ENCODE measurements around the gene PGAM2.
A peak's percentile ranks its signal among the peaks of the same experiment; 100 is the strongest.

PGAM2 gene

DNA sequence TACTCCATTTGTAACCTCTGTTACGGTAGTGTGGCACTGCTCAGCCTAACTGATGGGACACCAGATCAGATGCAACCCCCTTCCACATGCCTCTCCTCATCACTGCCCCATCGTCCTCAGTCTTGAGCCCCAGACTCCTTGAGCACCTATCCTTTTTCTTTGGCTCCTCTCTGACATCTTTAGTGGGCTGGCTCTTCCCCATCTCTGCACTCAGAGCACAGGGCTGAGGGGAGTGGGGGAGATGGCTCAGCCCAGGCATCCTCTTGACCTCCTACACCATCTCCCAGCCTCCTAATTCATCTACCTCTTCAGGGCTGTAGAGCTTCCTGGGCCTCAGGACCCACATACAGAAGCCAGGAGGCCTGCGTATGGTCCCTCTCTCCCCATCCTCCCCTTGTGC, 18.4 kb upstream of the PGAM2 start:
- DNase-seq (ENCODE audit: low read depth) = no peak

DNA sequence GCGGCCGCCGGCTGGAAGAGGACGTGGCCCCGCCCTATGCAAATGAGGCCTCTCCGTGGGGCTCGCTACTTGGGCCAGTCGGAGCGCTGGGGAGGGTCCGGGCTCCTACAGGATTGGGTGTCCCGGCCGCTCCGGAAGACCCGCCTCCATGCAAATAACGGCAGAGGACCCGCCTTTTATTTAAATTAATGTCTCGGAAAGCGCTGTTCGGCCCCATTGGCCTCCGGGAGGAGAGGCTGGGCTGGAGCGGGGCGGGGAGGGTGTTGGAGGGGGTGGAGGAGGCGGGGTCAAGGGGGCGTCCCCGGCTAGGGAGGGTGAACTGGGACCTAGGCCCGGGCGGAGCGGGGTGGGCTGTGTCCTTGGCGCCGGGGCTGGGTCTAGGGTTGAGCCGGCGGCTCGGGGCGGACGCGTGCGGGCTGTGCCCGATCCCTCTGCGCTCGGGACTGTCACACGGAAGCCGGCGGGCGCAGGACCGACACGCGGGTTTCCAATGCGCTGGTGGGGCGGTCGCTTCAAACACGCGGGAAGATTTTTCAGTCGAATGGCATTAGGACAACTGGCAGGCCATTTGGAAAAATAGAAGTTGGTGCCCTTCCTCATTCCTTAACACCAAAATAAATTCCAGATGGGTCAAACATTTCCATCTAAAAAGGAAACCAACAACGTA, 17.3 kb upstream of the PGAM2 start:
- peak; percentile 97 for DNase-seq (ENCODE audit: low read depth)

DNA sequence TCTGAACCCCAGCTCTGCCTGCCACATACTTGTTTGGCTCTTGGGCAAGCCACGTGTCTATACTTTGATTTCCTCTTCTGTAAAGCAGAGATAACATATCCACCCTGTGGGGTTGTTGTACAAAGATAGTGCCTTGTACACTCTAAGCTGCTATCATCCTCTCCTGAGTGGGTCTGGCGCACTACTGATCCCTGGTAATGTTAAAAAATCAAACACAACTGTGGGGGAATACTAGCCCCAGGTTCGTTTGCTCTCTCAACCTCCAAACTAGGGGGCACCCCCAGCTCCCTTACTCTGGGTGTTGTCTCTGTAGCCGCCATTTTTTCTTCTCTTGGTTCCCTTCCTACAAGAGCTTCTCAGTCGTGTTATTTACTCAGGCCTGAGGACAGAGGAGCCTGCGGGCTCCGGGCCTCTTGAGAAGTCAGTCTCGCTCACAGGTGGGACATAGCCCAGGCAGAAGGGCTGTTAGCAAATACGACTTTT, 15.9 kb upstream of the PGAM2 start:
- DNase-seq (ENCODE audit: low read depth) = no peak

DNA sequence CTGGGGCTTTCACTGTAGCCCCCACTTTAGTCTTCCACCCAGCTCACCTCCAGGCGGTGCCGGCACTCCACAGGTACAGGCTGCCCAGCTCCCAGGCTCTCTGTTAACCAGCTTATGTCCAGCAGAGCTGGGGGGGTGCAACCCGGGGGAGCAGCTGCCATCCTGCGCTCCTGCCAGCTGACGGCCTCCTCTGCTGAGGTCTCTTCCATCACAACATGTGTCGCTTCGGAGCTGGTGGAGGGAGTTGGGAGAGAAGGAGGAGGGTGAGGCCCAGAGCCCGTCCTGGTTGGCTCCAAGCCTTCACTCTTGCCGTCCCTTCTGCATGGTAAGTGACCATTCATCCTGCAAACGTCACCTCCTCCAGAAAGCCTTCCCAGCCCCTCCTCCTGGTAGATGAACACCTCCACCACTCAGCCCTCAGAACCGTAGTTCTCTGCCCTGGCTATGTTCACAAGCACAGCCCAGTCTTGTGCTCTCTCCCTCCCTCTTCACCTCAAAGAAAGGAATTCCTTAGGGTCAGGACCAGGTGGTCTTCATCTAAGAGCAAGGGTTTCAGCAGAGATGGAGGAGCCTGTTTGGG, 15.4 kb upstream of the PGAM2 start:
- no peak for DNase-seq (ENCODE audit: low read depth)

DNA sequence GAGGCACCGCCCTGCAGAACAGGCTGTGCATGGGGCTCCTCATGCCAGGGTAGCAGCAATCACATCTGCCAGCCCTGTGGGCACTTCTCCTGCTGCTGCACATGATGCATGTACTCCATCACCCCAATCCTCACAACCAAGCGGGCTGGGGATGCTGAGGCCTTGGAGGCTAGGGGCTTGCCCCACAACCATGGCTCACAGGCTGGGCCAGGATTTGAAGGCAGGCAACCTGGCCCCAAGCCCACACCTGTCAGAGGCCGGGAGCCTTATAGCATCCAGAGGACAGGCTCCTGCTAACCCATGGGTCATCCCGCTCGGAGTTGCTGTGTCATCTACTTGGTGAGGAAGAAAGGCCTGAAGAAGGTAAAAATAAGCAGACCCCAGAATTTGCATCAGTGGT, 14.8 kb upstream of the PGAM2 start:
- DNase-seq (ENCODE audit: low read depth) = no peak

DNA sequence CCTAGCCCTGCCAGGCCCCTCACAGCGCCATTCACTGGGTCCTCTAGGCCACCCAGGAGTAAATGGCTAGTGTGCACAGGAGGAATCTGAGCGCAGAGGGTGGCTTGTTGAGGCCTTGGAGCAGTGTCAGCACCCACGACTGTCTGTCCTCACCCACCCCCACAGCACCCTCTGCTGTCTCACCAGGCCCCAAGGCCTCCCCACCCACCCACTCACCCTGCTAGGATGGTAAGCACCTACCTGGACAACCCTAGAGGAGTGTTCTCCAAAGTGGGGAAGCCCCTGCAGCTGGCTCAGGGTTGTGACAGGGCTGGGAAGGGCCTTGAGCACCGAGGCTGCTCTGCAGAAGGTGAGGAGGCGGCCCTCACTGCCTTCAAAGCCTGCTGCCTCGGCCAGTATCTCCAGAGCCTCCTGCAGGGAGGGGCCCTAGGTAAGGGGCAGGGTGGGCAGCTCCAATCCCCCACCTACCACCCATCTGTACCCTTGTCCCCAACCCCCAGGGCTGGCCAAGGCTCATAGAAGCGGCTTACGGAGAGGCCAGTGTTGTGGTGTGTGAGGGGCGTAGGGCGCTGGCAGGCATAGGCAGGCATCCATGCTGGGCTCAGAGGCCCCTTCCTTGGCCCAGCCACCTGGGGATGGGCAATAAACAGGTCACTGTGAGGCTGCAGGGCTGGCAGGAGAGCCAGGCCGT, 14.1 kb upstream of the PGAM2 start:
- no peak for DNase-seq (ENCODE audit: low read depth)

DNA sequence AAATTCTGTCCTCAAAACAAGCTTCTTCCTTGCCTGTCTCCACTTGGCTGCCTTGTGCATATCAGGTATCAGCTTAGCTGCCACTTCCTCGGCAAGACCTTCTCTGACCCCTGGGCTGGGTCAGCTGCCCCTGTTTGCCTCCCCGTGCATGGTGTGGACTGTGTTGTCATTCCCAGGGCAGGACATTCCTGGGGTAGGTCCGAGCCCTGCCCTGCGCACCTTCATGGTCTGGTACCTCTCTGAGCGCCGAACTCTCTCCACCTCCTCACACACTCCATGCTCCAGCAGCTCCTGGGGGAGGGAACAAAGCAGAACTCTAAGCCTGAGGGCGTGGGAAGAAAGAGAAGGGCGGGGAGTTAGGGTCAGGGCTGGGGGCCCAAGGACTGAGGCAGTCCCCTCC, 13.2 kb upstream of the PGAM2 start:
- DNase-seq (ENCODE audit: low read depth) = no peak

DNA sequence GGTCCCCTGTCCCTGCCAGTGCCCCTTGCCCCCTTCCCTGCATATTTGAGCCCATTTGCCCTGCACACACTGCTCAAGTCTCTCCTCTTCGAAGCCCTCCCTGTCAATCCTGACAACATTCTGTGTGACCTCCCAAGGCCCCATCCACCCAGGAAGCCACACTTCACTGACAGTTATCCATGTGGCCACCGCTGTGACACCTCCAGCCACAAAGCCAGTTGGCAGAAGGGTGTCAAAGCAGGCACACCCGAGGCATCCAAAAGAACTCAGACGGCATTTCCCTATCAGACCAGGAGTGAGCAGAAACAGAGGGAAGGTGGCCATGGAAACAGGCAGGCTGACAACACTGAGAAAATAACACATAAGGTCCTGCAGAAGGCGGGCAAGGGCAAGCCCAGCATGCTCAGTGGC, 12.3 kb upstream of the PGAM2 start:
- no peak for DNase-seq (ENCODE audit: low read depth)

DNA sequence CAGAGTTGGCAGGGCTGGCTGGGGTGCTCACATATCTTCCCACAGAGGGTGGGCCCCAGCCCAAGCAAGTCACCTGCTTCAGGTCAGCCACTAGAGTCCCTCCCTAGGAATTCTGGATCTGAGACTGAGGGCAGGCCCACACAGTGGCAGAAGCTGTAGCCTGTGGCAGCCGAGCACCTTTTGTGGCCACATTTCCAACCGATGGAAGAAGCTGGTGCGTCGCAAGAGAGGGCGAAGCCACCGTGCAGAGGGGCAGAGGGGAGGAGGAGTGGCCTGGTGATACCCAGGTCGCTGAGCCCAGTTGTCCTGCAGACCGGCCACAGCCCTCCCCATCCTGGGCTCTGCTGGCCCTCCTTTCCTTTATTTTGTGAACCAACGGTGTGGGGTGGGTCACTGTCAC, 11.7 kb upstream of the PGAM2 start:
- no peak for DNase-seq (ENCODE audit: low read depth)

DNA sequence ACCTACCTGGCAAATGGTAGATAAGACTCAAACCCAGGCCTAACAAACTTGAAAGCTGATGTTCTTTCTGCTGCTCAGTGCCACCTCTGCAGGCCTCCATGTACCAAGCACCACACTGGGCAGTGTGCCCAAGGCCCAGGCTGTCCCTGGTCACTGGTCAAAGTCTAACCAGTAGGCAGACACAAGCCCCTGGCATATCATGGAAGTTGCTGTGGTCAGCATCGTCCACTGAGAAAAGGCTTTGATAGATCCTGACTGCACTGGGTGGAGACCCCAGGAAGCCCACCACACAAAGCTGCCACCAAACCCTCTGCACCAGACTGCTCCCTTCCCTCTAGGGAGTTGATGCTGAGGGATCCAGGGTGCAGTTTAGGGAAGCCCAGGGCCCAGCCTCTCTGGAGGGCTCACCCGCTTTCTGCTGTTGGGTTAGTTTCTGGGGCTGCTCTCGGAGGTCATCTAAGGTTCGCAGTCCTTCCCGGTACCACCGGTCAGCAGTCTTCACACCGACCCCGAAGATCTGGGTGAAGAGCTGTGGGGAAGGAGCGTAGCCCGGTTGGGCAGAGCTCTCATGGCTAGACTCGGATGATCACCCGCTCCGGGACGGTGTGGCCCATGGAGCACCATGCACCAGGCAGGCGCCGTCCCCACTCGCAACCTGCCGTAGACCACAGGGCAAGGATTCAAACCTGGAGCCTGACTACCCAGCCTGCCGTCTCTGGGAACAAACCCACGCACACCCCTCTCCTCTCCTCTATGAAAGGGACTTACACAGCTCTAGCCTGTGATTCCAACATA, 10.9 kb upstream of the PGAM2 start:
- no peak for DNase-seq (ENCODE audit: low read depth)

DNA sequence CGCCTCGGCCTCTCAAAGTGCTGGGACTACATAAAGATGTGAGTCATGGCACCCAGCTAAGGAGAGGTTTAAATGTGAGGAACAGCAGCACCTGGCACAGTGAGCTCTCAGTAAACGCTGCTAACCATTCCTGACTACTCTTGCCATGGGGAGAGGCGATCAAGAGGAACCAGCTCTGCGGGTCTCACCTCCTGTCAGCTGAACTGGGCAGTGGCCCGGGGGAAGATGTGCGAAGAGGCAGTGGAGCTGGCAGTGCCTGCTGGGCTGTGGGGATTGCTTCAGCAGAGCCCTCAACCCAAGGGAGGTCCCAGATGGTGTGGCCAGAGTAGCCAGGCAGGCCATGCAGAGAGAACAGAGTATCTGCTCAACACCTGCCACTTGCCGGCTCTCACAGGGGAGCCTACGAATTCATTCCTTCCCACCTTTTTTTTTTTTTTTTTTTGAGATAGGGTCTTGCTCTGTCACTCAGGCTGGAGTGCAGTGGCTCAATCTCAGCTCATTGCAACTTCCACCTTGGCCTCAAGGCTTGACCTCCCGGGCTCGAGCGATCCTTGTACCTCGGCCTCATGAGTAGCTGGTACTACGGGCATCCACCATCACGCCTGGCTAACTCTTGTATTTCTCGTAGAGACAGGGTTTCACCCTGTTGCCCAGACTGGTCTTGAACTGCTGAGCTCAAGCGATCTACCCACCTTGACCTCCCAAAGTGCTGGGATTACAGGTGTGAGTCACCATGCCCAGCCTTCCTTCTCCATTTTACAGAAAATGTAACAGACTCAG, 10.1 kb upstream of the PGAM2 start:
- no peak for DNase-seq (ENCODE audit: low read depth)

DNA sequence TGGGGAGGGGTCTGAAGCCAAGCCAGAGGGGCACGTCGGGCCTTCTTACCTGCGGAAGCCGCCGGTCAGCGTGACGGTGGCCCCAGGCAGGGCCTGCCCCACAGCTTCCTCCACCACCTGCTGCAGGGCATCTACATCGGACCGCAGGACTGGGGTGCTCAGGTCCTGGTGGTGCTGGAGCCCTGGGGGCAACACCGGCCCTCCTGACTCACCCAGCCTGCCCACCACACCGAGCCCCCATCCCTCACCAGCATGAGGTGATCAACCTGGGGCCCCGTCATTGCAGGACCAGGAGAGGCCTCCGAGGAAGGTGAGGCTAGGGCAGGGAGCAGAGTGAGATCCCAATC, 9.0 kb upstream of the PGAM2 start:
- DNase-seq (ENCODE audit: low read depth) = no peak

DNA sequence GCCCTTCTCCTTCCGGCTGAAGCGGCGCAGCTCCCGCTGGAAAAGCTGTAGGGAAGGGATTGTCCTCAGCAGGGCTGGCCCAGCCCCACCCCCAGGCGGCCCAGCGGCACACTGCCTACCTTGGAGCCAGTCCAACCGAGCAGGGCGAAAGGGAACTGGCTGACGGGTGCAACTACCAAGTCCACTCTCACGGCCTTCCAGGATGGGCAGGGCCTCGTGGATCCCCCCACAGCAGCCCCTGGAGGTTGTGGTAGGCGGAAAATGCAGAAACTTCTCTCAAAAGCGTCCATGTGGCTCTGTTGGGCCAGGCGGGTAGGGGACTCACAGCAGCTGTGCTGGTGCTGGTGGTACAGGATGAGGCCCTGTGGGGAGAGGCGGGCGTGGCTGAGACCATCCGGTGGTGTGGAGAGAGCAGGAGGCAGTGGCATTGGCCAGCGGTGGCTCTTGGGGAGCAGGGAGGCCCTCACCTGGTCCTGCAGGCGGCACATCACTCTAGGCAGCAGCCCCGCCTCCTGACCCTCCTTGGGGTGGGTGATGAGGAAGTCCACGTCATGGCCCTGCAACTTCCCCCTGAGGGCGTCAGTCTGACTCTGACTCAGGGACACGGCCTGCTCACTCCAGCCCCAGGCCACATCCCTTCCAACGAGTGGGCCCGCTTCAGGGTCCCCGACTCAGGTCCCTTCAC, 8.4 kb upstream of the PGAM2 start:
- DNase-seq (ENCODE audit: low read depth) = peak; percentile 67

DNA sequence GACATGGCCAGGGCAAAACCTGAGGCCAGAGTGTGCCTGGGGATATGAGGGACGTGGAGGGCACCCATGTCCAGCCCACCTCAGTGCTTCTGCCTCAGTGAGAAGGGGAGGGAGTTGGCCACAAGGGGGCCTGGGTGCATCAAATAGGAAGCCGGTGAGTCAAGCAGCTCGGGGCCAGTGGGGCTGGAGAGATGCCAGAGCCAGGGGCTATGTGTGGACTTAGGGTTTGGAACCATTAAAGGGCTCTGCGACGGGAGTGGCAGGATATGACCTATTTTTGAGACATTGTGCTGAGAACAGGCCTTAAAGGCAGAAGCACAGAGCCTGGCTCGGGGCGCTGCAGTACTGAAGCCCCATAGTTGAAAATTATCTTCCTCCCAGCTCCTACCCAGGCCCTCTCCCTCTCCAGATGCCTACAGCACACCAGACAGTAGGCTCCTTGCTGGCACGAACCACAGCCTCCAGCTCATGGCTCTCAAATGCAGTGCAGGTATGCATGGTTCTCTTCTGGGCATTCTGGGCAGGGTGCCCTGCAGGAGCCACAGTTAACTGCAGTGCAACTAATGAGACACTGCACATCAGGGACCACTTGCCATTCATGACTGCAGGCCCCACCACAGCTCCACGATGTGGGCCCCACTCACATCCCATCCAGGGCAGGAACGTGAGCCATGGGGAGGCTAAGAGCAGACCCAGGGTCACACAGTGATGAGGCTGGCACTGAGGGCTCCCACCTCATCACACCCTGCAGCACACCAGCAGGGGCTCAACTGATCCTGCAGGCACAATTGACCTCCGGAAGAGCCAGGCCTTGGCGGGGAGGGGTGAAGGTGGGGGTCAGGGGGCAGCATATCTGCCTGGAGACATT, 7.2 kb upstream of the PGAM2 start:
- DNase-seq (ENCODE audit: low read depth) = peak; percentile 22

DNA sequence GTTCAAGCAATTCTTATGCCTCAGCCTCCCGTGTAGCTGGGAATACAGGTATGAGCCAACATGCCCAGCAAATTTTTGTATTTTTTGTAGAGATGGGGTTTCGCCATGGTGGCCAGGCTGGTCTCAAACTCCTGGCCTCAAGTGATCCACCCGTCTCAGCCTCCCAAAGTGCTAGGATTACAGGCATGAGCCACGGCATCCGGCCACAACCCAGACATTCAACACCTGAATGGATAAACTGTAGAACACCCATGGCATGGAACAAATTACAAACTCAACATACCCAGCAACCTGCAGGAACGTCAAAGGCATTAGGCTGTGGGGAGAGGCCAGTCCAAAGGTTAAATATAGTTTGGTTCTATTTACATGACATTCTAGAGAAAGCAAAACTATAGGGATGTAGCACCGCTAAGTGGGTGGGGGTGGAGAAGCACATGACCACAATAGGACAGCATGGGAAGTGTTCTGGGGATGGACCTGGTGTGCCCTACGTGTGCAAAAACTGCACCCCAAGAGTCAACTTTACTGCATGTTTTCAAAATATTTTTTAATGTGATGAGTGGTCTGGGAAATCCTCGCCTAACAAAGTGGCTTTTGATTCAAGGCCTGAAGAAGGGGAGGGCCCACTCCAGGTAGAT, 6.5 kb upstream of the PGAM2 start:
- no peak for DNase-seq (ENCODE audit: low read depth)

DNA sequence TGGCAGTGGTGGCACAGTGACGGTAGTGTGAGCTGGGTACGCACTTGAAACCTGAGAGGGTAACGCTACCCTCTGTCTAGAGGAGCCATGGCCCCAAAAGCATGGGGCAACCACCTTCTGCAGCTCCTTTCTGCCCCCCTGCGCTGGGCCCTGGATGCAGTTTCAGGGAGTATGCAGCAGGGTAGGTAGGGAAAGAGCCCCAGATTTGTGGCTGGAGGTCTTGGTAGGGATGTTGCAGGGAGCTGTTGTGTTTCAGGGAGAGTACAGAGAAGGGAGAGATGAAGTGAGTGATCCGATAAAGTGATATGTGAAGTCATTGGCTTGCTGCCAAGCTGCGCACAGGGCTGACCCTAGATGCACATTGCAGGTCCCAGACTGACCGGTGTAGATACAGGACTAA, 2.7 kb upstream of the PGAM2 start:
- DNase-seq (ENCODE audit: low read depth) = no peak

DNA sequence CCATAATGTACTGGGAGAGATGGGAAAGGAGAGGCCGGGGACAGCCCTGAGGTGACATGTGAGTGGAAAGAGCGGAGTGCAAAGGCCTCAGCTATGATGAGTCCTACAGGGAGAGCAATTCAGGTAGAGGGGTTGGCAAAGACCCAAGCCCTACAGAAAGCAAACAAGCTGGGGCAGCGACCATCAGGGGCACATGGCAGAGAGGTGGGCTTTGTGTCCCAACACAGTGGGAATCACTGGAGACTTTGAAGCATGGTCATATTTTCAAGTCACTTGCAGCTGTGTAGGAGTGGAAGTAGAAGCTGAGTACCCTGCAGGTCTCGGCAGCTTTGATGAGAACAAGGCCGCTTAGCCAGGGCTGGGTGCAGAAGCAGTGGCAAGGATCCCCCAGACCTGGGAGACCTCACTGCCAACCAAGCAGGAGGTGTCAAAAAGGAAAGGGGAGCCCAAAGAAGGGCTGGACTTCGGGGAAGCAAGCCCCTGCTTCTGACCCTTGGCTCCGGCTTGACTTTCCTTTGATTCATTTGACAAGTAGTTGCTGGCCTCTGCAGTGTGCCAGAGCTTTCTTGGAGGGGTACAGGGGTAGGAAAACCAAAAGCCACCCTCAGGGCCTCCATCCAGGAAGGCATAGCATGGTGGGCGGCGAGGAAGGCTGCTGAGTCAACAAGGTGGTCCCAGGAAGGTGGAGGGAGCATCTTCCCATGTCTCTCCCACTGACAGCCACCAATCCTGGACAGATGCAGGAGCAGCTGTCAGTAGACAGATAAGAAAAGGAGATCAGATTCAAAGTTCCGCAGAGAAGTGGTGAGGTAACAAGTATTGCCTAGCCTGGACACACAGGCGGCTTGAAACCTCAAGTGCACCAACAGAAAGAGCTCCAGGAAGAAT, 1.9 kb upstream of the PGAM2 start:
- no peak for DNase-seq (ENCODE audit: low read depth)

DNA sequence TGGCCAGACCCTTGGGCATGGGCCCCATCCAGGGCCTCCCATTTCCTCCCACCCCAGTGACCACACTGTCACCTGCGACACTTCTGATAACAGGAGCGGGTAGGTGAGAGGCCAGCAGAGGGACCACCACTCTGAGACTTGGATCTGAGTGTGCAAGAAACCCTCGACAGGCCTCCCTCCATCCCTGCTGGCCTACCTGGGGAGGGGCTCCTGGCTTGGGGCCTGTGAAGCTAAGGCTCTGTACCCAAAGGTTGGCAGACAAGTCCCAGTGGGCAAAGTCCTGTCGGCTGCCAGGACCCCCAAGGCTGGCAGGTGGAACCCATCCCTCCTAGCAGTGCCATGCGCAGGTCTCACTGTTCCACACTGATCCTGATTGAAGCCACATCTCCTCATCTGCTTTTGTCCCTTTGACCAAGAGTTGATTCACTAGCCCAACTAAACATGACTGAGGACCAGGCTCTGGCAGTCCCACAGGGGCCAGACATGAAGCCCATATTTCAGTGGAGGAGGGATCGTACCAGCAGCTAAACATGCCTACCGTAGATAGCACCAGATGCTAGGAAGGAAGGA, 1.2 kb upstream of the PGAM2 start:
- DNase-seq (ENCODE audit: low read depth) = no peak

DNA sequence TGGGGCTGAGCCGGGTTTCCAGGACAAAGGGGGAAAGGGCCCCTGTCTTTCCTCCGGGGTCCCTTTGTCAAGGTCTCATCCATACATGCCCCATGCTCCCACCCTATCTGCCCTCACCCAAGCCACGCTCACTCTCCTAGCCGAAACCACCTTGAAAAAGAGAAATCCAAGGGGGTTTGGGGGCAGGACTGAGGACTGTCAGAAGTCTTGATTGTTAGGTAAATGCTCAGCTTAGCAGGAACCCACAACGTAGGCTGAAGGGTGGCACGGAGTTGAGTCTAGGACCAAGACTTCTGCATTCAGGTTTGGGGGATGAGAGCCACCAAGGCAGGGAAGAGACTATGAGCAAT, 719 bp upstream of the PGAM2 start:
- no peak for DNase-seq (ENCODE audit: low read depth)

Measured in stimulated activated CD8-positive, alpha-beta memory T cell treated with anti-CD3 and anti-CD28 coated beads, Interleukin-4, amount 100 ng/mL, for 24 hours (primary cell).